Mucosa of stomach (tissue), 1 donor: ENCODE measurements around the gene MYO1H.
"Not testable (repeated sequence)": the region's sequence is repeated elsewhere in the genome, so short reads cannot be mapped to it uniquely, and the experiment has no call there.

Experiments
- H3K27me3 ChIP-seq: one replicate; pipeline ENCODE4 v1.7.0; 2013; ENCODE audit warnings: mild to moderate bottlenecking, low read length; ENCODE audit not compliant: control insufficient read depth, insufficient read depth
- H3K36me3 ChIP-seq: one replicate; pipeline ENCODE4 v1.7.0; 2013; ENCODE audit warnings: low read length; ENCODE audit not compliant: control insufficient read depth, insufficient read depth
- H3K4me1 ChIP-seq: one replicate; pipeline ENCODE4 v1.7.0; 2013; ENCODE audit warnings: mild to moderate bottlenecking, low read length; ENCODE audit not compliant: control insufficient read depth, insufficient read depth
- H3K4me3 ChIP-seq: one replicate; pipeline ENCODE4 v1.7.0; 2013; ENCODE audit warnings: low read length
- H3K9ac ChIP-seq: one replicate; pipeline ENCODE4 v1.7.0; 2013; ENCODE audit warnings: mild to moderate bottlenecking, low read length, moderate library complexity
- H3K9me3 ChIP-seq: one replicate; pipeline ENCODE4 v1.7.0; 2013; ENCODE audit warnings: mild to moderate bottlenecking, low read length, moderate library complexity; ENCODE audit not compliant: control insufficient read depth
- donor health status: Pancreatic carcinoma.

Gene MYO1H

GRCh38 chr12:109473526-109474270, 126.0 kb downstream of the MYO1H start:
- not testable (repeated sequence) for H3K36me3 ChIP-seq, H3K27me3 ChIP-seq, H3K4me3 ChIP-seq, H3K9ac ChIP-seq, H3K9me3 ChIP-seq, H3K4me1 ChIP-seq

- no peaks in the 10 kb centered on the region for H3K9me3 ChIP-seq
- H3K9ac ChIP-seq: no peak overlapping the region
- H3K4me1 ChIP-seq: peaks cover 8% of the 10 kb centered on the region
- no peaks in the 10 kb centered on the region for H3K36me3 ChIP-seq
- H3K4me3 ChIP-seq: no peak overlapping the region
- H3K27me3 ChIP-seq: no peaks in the 10 kb centered on the region
These were observed 127.4 kb downstream of the MYO1H start for GRCh38 chr12:109475121-109475520.

- H3K9me3 ChIP-seq: no peaks in the 10 kb centered on the region
- H3K27me3 ChIP-seq: no peaks in the 10 kb centered on the region
- H3K9ac ChIP-seq: peak overlapping the region; percentile 89
- peaks cover 8% of the 10 kb centered on the region for H3K4me1 ChIP-seq
- H3K4me3 ChIP-seq: peak overlapping the region; percentile 71
- no peaks in the 10 kb centered on the region for H3K36me3 ChIP-seq
These were observed 128.5 kb downstream of the MYO1H start for GRCh38 chr12:109475993-109476806.

GRCh38 chr12:109476807-109477184, 129.1 kb downstream of the MYO1H start:
- Histone ChIP-seq H3K4me3 (peak overlapping the region; percentile 71), H3K9me3 (no peaks in the 10 kb centered on the region), H3K9ac (peak overlapping the region; percentile 89), H3K36me3 (no peaks in the 10 kb centered on the region), H3K27me3 (no peaks in the 10 kb centered on the region), H3K4me1 (peaks cover 8% of the 10 kb centered on the region)

GRCh38 chr12:109477185-109477962, 129.7 kb downstream of the MYO1H start, which contains the start of the genes KCTD10 and UBE3B:
TSS of gene KCTD10 (minus strand) at chr12:109477300. CDS start at chr12:109477262, 38 bp downstream.
TSS of gene UBE3B (plus strand) at chr12:109477634. CDS start at chr12:109483552, 5,918 bp downstream.
- Histone ChIP-seq H3K4me3 (peak within 1 kb of the TSS; percentile 71), H3K9ac (peak within 1 kb of the TSS; percentile 89), H3K9me3 (no peaks in the 10 kb centered on the region), H3K27me3 (no peaks in the 10 kb centered on the region), H3K36me3 (no peaks in the 10 kb centered on the region), H3K4me1 (peaks cover 8% of the 10 kb centered on the region)

GRCh38 chr12:109477963-109478315, 130.2 kb downstream of the MYO1H start:
- H3K4me3 ChIP-seq: peak overlapping the region; percentile 71
- H3K27me3 ChIP-seq: no peaks in the 10 kb centered on the region
- H3K4me1 ChIP-seq: peaks cover 8% of the 10 kb centered on the region
- no peaks in the 10 kb centered on the region for H3K36me3 ChIP-seq
- H3K9me3 ChIP-seq: no peaks in the 10 kb centered on the region
- H3K9ac ChIP-seq: peak overlapping the region; percentile 89

- no peak overlapping the region for H3K4me3 ChIP-seq
- no peaks in the 10 kb centered on the region for H3K9me3 ChIP-seq
- no peaks in the 10 kb centered on the region for H3K27me3 ChIP-seq
- H3K36me3 ChIP-seq: peaks cover 7% of the 10 kb centered on the region
- H3K9ac ChIP-seq: no peak overlapping the region
- peaks cover 8% of the 10 kb centered on the region for H3K4me1 ChIP-seq
These were observed 132.1 kb downstream of the MYO1H start for GRCh38 chr12:109479761-109480160.

GRCh38 chr12:109480356-109480755, 132.7 kb downstream of the MYO1H start:
- H3K27me3 ChIP-seq: no peaks in the 10 kb centered on the region
- no peak overlapping the region for H3K4me3 ChIP-seq
- no peak overlapping the region for H3K9ac ChIP-seq
- H3K9me3 ChIP-seq: no peaks in the 10 kb centered on the region
- H3K4me1 ChIP-seq: peaks cover 8% of the 10 kb centered on the region
- H3K36me3 ChIP-seq: peaks cover 8% of the 10 kb centered on the region

- H3K4me3 ChIP-seq: no peak overlapping the region
- H3K27me3 ChIP-seq: no peaks in the 10 kb centered on the region
- peaks cover 21% of the 10 kb centered on the region for H3K36me3 ChIP-seq
These were observed 134.2 kb downstream of the MYO1H start for GRCh38 chr12:109481863-109482262.

GRCh38 chr12:109482491-109482890, 134.8 kb downstream of the MYO1H start:
- Histone ChIP-seq H3K36me3 (peaks cover 21% of the 10 kb centered on the region), H3K9me3 (no peaks in the 10 kb centered on the region), H3K4me3 (no peak overlapping the region), H3K4me1 (no peaks in the 10 kb centered on the region), H3K9ac (no peak overlapping the region), H3K27me3 (no peaks in the 10 kb centered on the region)

More at GRCh38 chr12:109481863-109482262, 134.2 kb downstream of the MYO1H start:
- no peaks in the 10 kb centered on the region for H3K9me3 ChIP-seq
- no peaks in the 10 kb centered on the region for H3K4me1 ChIP-seq
- H3K9ac ChIP-seq: no peak overlapping the region

- Histone ChIP-seq H3K36me3 (peaks cover 21% of the 10 kb centered on the region), H3K9me3 (no peaks in the 10 kb centered on the region), H3K9ac (no peak overlapping the region), H3K4me3 (no peak overlapping the region), H3K27me3 (no peaks in the 10 kb centered on the region), H3K4me1 (no peaks in the 10 kb centered on the region)
These were observed 135.2 kb downstream of the MYO1H start for GRCh38 chr12:109482894-109483293.
